ENCODE measurements around the gene CHKB.
"Not testable (repeated sequence)": the region's sequence is repeated elsewhere in the genome, so short reads cannot be mapped to it uniquely, and the experiment has no call there.

CHKB gene, protein sequence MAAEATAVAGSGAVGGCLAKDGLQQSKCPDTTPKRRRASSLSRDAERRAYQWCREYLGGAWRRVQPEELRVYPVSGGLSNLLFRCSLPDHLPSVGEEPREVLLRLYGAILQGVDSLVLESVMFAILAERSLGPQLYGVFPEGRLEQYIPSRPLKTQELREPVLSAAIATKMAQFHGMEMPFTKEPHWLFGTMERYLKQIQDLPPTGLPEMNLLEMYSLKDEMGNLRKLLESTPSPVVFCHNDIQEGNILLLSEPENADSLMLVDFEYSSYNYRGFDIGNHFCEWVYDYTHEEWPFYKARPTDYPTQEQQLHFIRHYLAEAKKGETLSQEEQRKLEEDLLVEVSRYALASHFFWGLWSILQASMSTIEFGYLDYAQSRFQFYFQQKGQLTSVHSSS

DNA sequence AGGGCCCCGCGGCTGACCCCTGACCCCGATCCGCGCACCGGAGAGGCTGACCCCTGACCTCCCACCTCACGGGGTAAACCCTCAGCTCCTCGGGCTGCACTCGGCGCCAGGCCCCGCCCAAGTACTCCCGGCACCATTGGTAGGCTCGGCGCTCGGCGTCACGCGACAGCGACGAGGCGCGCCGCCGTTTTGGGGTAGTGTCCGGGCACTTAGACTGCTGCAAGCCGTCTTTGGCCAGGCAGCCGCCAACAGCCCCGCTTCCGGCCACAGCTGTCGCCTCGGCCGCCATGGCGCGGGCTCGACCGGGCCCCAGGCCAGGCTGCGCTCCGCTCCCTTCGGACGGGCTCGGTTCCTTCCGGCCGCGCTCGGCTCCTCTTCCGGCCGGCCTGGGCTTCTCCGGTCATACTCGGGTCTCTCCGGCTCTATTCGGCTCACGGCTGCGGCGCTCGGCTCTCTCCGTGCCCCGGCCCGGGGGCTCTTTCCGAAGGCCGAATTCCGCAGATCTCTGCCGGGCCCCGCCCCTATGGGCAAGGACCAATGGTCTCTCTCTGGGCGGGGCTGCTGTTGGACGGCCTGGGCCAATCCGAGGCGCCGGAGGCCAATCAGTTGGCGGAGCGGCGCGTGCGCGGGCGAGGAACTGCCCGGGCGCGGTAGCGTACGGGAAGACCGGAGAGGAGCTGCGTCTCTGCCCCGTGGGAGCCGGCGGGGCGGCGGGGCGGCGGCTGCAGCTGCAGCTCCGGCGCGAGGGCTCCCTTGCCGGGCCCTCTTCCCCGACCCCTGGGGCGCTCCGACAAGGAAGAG lies at the start of gene CHKB:
CHKB (minus strand) TSS at position 357 of the 801 bp plus-strand sequence; CDS start at position 289, 68 bp downstream.
- peak; percentile 96 for DNase-seq (ENCODE audit: low spot score)

DNA sequence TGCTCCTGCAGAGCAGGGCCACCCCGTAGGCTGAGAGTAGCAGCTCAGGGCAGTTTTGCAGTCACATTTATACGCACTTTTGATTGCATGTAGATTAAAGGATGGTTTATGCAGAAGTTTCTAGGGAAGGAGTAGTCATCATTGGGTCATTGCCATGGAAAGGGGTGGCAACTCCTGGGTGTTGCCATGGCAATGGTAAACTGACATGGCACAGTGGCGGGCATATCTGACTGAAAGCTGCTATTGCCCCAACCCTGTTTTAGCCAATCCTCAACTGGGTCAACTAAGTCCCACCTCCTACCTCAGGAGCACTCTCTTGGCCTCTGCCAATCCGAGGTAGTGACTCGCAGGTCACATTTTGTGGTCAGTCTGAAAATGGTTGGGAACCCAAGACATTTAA lies 47.7 kb upstream of the CHKB start:
- peak; percentile 32 for DNase-seq (ENCODE audit: low spot score)

DNA sequence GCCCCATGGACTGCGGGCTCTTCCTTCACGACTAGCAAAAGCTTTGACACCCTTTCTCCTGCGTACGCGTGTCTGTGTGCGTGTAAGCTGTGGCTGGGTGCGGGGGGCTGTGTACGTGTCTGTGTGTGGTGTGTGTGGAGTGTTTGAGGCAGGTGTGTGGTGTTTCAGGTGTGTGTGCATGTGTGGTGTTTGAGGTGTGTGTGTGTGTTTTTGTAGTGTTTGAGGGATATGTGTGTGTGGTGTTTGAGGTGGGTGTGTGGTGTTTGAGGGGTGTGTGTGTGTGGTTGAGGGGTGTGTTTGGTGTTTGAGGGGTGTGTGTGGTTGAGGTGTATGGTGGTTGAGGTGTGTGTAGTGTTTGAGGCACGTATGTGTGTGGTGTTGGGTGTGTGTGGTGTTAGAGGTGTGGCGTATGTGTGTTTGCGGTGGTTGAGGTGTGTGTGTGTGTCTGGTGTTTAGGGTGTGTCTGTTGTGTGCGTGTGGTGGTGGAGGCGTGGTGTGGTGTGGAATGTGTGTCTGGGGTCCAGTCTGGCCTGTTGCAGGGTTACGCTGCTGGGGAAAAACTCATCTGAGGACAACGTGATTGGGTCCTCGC lies 46.0 kb upstream of the CHKB start:
- DNase-seq (ENCODE audit: low spot score), result no peak

DNA sequence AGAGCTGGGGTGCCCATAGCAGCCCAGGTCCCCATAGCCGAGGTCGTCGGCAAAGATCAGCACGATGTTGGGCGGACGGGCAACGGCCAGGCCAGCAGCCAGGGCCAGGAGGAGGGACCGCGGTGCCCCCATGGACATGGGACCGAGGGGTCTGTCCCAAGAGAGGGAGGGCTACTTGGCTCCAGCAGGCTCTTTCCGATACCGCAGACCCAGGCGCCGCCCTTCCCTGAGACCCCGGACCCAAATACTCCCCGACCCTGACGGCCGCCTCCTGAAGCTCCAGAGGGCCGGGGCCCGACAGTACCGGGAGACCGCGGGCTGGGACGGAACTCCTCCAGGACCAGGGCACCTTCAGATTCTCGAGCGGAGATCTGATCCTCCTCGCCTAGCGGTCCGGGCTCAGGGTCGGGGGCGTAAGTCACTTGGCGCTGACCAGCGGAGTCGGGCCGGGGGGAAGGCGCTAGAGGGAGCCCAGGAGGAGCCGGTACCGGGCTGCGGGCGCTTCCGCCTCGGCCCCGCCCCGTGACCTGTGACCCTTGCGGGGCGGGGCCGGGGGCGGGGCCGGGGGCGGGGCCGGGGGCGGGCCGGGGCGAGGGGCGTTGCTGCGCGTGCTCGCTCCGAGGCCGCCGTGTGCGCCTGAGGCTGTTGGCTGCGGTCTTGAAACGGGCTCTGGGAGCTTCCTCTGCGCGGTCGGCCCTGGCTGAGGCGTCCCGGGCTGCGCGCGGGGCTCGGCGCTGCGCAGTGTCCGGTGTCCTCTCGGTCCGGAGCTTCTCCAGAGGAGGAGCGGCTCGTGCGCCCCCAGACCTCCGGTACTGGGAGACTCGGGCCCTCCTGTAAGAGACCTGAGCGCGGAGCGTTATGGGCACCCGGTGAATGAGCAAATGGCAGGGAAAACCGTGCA lies 45.2 kb upstream of the CHKB start, which contains the start of gene ARSA:
ARSA (minus strand) TSS at position 511 of the 901 bp plus-strand sequence; CDS start at position 138, 373 bp downstream.
- DNase-seq (ENCODE audit: low spot score), result peak; percentile 79

DNA sequence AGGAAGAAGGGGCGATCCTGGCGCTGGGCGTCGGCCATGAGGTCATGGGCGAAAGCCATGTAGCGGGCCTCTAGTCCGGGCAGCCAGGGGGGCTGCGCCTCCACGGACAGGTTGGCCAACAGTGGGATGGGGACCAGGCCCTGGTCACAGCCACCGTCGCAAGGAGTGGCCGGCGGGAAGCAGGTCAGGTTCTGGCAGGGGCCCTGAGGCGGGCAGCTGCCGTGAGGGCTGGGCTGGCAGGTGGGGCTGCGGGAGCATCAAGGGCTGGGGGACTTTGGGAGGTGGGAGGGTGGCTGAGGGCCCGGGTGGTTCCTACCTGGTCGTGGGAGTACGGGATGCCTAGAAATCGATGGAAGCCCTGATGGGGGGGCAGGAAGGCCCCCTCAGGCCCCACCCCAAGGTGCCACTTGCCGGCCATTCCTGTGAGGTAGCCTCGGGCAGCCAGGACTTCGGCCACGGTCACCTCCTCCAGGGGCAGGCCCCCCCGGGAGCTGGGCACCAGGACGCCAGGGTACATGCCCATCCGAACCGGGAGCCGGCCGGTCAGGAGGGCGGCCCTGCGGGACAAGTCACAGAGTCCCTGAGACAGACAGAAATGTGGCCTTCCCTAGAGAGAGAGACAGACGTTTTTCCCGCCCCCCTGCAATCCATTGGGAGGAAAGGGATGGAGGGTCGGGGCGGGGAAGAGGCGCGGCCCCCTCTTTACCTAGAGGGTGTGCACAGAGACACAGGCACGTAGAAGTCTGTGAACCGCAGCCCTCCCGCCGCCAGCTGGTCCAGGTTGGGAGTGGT lies 44.4 kb upstream of the CHKB start:
- no peak for DNase-seq (ENCODE audit: low spot score)

DNA sequence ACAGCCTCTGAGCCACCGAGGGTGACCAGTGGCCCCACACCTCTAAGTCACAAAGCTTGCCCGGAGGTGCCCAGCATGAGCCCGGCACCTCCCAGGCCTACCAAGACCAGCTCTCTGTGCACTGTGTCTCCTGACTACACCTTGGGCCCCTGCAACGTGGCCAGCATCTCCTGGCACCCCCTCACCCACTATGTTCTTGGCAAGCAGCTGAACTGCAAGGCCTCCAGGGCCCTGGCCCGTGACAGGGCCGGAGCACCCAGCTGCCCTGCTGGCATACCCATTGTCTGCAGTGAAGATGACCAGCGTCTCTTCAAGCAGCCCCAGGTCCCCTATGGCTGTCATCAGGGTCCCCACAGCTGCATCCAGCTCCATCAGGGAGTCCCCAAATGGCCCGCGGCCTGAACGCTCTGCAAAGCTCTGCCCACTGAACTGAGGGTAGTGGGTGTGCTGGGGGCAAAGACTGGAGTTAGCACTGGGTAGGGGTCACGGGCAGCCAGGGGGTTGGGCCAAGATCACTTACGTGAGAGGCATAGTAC lies 43.7 kb upstream of the CHKB start:
- DNase-seq (ENCODE audit: low spot score), result no peak

DNA sequence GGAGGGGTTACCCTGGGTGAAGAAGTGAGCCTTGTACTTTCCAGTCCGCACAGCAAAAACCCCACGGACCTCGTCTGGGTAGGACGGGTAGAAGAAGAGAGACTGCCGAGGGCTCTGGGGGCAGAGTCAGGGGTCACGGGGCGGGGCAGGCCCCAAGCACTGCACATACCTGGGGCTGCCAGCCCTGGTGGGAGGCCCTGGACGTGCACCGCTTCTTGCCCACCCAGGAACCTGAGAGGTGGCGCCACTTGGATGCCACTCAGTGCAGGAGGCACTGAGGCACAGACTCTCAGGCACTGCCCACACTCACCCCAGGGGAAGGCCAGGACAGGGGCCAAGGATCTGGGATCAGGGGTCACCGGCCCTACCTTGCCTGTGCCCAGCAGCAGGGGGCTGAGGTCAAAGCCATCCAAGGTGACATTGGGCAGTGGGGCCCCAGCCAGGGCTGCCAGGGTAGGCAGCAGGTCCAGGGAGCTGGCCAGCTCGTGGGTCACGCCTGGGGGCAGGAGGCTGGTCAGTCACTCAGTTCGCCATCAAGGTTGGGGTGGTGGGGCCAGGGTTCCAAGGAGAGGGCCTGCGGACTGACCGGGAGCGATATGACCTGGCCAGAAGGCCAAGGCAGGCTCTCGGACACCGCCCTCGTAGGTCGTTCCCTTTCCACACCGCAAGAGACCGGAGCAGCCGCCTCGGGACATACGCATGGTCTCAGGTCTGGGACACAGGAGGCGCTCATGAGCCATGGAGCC lies 43.1 kb upstream of the CHKB start:
- DNase-seq (ENCODE audit: low spot score), result no peak

DNA sequence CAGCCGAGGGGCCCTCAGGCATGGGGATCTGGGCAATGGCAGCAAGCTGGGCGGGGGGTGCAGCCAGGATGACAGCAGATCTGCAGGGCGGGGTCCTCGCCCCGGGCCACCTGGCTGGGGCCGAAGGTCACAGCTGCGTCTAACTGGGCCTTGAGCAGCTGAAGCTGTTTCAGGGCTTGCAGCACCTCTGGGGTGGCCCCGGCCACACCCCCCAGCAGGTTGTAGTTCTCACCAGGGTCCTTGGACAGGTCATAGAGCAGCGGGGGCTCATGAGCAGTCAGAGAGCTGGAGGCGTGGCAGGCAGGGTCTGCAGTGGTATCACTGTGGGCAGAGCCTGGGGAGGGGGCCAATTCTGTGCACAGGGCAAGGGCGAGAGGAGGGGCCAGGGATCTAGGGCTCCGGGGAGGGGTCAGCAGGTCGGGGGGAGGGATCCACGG lies 42.5 kb upstream of the CHKB start:
- DNase-seq (ENCODE audit: low spot score), result no peak

DNA sequence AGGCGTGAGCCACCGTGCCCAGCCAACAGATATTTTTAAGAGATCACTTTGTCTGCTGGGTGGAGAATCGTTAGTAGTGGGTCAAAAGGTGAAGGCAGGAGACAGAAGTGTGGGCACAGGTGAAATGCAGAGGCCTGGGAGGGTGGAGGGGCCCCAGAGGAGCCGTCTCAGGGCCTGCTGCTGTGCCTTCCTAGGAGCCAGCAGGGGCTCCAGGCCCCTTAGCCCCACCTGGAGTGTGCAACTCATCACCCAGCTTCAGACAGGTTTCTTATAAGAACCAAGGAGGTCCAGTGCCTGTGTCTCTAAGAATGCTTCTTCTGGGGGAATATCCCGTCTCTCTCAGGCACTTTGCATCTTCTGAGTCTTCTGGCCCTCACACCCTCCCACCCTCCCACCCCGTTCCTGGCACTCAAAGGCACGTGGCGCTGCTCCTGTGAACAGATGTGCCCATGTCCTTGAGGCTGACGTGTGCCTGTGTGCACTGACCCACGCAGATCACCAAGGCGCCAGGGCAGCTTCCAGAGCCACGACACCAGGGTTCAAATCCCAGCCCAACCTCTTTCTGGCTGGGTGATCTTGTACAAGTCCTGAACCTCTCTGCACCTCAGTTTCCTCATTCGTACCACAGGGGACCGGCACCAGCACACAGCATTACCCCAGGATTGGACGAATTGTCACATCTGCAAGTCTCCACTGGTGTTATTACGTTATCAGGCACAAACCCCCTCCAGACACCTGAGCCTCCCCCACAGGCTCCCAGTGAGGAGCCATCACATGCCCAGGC lies 41.9 kb upstream of the CHKB start:
- DNase-seq (ENCODE audit: low spot score), result no peak

DNA sequence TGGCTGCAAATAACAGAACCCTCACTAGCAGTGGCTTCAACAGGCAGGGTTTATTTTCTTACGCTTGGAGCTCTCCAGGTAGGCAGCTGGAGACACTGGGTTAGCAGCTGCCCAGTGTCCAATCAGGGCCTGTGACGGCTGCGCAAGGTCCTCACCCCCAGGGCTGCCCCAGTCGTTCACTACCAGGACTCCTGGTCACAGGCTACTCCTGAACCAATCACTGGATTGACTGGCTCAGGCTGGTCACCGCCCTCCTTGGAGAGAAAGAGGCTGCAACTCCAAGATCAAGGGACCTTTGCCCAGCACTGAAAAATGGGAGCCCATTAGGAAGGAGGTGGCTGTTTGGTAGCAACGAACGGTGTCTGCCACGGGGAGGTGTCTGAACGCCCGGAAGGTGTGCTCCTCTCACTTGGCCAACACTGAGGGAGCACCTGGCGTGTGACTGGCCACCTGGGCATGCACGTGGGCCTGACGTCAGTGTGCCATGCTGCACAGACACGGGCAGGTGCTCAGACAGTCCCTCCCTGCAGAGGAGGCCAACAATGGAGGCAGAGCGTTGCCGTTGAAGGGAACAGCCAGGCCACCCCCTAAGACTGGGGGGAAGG lies 40.2 kb upstream of the CHKB start:
- DNase-seq (ENCODE audit: low spot score), result no peak

DNA sequence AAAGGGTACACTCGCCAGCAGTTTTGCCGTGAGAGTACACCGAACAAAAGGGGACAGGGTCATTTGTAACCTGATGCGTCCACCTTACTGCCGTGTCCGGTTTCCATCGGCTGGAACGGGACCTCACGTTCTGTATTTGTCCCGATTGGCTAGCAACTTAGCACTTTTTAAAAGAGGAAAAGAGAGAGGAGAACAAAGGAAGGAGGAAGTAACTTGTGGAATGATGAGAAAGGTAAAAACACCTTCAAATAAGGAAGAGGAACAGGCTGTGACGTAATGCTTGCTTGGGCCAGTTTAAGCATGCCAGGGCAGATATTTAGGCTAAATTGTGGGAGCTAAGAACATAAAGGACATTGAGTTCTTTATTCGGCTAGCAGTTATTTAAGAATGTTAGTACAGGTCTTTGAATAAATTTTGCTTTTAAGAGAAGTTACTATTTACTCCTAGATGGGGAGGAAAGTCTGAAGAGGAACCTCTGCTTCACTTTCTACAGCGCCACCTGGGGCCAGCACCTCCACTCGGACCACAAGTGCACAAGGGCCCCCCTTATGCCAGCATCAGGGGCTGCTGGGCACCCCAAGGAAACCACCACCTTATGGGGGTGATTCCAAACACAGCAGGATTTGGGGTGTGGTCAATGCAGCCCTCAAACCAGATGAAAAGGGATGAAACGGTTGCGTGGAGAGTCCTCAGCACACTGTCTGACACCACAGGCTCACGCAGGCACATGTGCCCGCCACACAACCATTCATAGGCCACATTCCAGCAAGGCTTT lies 39.5 kb upstream of the CHKB start:
- no peak for DNase-seq (ENCODE audit: low spot score)

DNA sequence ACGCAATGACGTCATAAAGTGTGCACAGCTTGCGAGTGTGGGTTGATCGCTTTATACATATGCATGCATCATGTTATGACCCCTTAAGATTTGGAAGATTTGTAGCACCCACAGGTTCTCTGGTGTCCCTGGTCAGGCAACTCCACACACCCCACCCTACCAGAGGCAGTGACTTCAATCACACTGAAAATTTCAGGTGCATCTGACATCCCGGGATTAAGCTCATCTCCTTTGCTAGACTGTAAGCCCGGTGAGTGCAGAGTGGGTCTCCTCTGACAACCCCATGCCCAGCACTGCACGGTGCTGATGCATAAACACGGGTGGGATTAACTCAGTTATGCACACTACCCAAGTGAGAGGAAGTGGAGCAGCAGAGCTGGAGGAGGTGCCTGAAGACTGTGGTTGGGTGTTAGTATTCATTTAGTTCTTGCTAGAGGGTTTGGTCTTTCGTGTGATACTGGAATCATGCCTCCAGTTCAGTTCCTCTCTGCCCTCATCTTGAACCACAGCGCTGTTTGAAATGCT lies 38.8 kb upstream of the CHKB start:
- DNase-seq (ENCODE audit: low spot score), result no peak

DNA sequence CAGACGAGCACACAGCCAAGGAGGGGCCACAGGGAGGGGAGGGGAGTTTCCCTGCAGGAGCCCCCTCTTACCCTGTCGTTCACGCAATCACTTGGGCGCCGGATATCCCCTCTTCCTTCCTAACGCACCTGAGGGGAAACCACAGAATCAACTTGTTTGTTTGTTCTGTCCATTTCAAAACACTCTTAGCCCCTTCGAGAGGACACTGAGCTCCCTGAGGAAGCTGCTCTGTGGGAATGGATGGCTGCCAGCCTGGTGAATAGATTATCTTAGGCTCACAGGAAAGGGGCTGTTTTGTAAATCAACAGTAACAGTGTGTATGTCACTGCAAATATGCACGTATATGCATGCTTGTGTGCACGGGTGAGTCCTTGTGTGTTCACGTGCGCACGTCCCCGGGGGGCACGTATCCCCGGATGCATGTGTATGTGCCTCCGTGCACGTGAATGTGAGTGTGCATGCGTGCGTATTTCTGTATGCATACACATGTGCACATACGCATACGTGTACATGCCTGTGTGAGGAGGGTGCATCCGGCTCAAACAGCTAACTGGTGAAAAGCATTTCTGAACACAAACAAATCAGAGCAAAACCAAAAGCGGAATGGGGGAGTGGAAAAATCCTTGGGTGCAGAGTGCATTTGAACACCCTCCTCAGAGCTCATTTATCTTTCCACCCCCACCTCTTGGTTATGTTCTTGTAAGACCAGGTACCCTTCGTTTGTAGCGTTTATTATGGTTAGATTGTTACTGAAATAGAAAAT lies 38.1 kb upstream of the CHKB start:
- no peak for DNase-seq (ENCODE audit: low spot score)

DNA sequence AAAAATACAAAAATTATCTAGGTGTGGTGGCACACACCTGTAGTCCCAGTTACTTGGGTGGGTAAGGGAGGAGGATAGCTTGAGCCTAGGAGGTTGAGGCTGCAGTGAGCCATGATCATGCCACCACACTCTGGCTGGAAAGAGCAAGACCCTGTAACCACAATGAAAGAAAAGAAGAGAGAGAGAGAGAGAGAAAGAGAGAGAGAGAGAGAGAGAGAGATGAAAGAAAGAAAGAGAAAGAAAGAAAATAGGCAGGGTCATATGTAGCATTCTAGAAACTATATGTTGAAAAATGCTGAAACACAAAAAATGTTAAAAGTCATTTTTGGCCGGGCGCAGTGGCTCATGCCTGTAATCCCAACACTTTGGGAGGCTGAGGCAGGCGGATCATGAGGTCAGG lies 31.6 kb upstream of the CHKB start:
- DNase-seq (ENCODE audit: low spot score), result not testable (repeated sequence)

DNA sequence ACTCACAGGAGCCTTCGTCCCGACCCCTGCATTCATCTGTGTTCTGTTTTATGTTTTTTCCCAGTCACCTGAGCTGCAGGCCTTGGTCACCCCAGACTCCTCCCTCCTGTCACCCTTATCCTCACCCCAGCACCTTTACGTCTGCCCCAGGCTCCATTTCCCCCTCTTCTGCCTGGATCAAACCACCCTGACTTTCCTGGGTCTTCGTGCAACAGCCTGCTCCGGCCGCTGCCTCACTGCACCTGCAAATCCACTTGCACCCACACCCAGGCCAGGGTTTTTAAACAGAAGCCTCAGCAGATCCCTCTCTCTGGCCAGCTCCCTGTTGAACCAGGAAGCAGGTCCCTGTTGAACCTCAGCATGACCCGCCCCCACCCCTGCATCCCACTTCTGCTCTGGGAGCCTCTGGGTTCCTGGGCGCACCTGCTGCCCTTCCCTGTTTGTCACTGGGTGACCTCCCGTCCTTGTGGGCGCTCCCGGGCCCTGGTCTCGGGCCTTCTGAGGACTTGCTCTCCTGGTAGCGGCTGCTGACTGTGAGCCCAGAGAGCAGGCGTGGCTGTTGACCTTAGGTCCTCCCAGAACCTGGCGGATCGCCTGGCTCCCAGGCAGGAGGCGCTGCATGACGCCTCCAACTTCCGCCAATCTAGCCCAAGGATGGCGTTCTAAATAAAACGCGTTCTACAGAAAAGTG lies 30.8 kb upstream of the CHKB start:
- DNase-seq (ENCODE audit: low spot score), result no peak
